GM12892 (cell line): ENCODE data around the gene GFER.

Experiments used
- POLR2A ChIP-seq: IDR thresholded peaks from 2 replicates; pipeline ENCODE4 v1.6.1; 2011; ENCODE audit warnings: low read depth, low read length, control low read depth
- POLR2AphosphoS5 ChIP-seq: IDR thresholded peaks from 2 replicates; pipeline ENCODE4 v1.6.1; 2011; ENCODE audit warnings: low read depth, low read length, control low read depth
- TAF1 ChIP-seq: IDR thresholded peaks from 2 replicates; pipeline ENCODE4 v1.6.1; 2011; ENCODE audit warnings: low read depth, mild to moderate bottlenecking, control low read depth, low read length, borderline replicate concordance

- TF ChIP-seq TAF1 (no peak), POLR2A (no peak), POLR2AphosphoS5 (no peak)
Measured at GRCh38 chr16:2006317-2006716, 22.3 kb downstream of the GFER start.
